Right ventricle myocardium inferior (tissue), 1 donor: ENCODE data around the gene CAMSAP1. TPM values are rescaled to one million over a fixed set of nuclear protein-coding genes. Genes with fewer than 3 reads are reported as not detected.

ENCODE experiments used
- ATAC-seq: fragments of 200-7000 bp; cut with Tn5 transposase; one replicate; pipeline ENCODE4 v1.9.1; 2020; ENCODE audit warnings: mild to moderate bottlenecking, moderate library complexity
- DNase-seq: peaks from one replicate; pipeline ENCODE4 v3.0.0; 2021; ENCODE audit errors: missing footprints
- intact Hi-C: fragments of 100-400 bp; cut with DNase I; formaldehyde crosslinking; loops from one replicate; pipeline ENCODE4 v1.11.0; 2022
- total RNA-seq: library from RNA; stranded (reverse); fragmentation: NEBNext Ultra II Directional; extraction: Animal tissue kit (Norgen Biotek cat#: 25700); gene quantifications from one replicate; pipeline ENCODE4 v1.2.1, GENCODE V29; 2021
- donor health status: DM: no; HTN: yes; CAD: no; lungs with severe emphysema.

Gene CAMSAP1
- total RNA-seq, 1 donor from 2014 or later = 17.6 TPM

DNA sequence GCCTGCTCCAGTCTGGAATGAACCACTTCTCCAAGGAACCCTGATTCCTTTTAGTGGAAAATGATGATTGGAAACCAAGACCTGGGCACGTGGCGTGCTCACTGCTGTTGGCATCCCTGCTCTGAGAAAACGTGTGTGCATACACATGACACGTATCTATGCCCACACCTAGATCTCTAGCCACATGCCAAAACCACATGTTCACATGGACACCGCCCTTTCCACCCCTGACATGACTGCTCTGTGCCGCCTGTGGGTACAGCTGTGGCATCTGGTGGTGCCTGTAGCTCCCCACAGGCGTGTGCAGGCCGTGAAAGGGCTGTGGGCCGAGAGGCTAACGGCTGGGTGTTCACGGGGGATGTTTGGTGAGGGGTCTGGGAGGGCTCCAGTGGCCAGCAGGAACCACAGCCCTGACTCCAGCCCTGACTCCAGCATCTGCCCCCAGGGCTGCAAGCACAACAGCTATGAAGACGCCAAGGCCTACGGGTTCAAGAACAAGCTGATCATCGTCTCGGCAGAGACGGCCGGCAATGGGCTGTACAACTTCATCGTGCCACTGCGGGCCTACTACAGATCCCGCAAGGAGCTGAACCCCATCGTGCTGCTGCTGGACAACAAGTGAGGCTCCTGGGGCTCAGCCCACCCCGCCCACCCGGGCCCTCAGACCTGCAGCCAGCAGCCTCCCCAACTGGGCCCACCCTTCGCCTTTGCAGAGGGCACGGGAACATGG is 130.3 kb downstream of the CAMSAP1 start:
- intact Hi-C loops = no loop called here
- ATAC-seq (no peak), DNase-seq (no peak)

DNA sequence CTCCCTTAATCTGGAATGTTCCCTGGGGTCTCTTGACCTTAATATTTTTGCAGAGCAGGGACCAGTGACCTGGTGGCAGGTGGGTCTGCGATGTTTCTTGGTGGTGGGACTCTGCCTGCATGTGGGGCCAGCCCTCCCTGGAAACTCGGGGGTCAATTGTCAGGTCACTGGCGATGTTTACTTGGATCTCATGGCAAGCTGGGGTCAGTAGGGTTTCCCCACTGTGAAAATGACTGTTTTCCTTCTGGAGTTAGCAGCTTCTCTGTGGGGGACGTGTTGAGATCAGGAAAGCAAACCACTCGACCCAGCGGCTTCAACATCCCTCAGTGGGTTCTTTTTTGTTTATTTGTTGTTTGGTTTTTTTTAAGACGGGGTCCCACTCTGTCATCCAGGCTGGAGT is 131.4 kb downstream of the CAMSAP1 start:
- intact Hi-C loops = no loop called here
- DNase-seq (no peak), ATAC-seq (no peak)

DNA sequence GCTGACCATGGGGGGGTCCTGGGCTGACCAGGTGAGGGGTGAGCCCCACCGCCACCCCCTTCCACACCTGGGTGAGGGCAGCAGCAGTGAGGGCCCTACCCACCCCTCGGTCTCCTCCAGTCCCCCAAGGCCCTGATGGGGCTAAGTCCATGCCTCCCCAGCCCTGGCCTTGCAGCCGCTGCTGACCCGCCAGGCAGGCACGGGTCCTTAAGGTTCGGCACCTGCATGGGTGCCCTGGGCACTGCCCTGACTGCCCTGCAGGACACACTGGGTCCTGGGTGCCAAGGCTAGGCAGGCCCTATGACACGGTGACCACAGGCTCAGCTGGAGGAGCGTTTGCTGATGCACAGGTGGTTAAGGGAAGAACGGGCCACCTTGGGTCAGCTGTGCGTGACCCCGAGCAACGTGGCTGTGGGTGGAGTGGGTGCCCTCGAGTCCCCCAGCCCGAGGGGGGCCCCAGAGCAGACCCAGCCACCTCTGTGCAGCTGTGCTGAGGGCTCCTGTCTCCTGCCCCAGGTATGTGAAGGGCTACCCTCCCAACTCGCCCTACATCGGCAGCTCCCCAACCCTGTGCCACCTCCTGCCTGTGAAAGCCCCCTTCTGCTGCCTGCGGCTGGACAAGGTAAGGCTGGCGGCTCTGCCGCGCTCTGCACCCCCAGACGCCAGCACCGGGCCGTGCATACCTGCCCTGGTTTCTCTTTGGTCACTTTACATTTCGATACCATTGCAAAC is 132.4 kb downstream of the CAMSAP1 start:
- intact Hi-C loops = no loop called here

DNA sequence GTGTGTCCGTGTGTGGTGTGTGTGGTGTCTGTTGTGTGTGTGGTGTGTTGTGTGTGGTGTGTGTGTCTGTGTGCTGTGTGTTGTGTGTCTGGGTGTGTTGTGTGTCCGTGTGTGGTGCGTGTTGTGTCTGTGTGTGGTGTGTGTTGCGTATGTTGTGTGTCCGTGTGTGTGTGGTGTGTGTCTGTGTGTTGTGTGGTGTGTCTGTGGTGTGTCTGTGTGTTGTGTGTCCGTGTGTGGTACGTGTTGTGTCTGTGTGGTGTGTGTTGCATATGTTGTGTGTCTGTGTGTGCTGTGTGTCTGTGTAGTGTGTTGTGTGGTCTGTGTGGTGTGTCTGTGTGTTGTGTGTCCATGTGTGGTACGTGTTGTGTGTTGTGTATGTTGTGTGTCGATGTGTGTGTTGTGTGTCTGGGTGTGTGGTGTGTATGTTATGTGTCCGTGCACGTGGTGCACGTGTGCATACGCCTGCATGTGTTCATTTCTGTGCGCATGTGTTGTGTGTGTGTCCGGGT is 133.1 kb downstream of the CAMSAP1 start:
- intact Hi-C loops = no loop called here
- DNase-seq (no peak), ATAC-seq (no peak)

More for the DNA sequence above, 132.4 kb downstream of the CAMSAP1 start:
- no peak for DNase-seq
- no peak for ATAC-seq

DNA sequence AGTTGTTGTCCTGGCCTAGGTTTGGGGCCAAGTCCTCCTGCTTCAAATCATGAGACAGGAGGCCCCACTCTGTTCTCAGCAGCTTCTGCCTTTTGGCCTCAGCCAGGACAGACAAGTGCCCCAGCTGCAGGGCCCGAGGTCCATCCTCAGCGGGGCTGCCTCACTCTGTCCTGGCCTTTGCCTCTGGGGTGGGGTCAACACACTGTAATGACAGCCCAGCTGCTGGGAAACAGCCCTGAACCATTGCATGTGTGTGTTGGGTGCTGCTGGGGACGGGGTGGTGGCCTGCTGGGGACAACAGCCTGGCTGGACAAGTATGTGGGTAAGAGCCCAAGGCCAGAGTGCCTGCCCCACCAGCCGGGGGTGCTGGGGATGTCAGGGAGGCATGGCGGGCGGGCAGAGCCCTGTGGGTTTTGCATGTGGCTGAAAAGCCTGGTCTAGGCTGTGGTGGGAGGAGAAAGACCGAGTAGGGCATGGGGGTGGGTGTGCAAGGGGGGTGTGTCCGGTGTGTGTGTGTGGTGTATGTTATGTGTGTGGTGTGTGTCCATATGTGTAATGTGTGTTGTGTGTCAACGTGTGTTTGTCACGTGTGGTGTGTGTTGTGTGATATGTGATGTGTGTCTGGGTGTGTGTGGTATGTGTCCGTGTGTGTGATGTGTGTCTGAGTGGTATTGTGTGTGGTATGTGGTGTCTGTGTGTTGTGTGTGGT is 133.7 kb downstream of the CAMSAP1 start:
- intact Hi-C loops = no loop called here
- DNase-seq = no peak
- no peak for ATAC-seq

DNA sequence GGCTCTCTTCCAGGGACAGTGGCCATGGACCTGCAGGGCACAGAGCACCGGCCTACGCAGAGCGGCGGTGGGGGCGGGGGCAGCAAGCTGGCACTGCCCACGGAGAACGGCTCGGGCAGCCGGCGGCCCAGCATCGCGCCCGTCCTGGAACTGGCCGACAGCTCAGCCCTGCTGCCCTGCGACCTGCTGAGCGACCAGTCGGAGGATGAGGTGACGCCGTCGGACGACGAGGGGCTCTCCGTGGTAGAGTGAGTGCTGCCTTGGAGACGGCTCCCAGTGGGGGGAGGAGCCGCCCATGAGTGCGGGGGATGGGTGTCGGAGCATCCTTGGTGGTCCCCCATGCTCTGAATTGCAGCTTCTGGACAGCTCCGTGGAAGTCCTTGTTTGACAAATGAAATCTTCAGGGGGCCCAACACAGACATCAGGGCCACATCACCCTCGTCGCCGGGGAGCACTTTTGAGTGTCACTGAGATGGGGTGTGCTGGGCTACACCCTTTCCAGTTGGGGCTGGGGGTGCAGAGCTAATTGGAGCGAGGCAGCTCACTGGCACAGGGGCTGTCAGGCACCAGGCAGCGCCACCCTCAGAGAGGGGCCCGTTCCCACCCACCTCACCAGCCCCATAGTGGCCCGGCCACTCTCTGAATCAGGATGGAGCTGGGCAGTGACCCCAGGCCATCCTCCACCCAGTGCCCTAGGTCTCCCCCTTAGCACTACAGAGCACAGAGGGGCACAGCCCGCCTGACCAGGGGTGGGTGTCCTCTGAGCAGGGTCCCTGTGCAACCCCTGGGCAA is 134.4 kb downstream of the CAMSAP1 start:
- DNase-seq (no peak), ATAC-seq (no peak)
- intact Hi-C loops = no loop called here

DNA sequence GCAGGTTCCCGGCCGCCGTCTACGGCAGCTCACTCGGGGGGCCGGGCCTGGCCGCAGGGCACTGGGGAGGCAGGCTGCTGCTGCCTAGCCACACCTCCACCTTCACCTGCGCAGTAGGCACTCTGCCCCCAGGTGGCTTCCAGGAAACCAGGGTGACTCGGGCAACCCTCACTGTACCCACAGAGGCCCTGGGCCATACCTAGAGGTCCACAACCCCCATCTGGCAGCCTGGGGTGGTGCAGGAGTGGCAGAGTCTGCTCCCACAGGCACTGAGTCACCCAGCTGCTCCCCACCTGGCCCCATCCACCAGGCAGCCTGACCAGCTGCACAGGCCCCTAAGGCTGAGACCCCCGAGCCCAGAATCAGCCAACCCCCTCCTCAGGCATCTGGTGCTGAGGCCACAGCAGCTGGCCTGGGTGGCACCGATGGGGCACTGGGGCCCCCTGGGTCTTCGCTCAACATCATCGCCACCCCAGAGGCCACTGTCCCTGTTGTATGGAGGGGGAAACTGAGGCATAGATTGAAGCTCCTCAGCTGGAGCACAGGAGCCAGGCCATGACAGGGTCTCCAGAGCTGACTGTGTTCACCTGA is 135.2 kb downstream of the CAMSAP1 start:
- intact Hi-C loops = no loop called here

DNA sequence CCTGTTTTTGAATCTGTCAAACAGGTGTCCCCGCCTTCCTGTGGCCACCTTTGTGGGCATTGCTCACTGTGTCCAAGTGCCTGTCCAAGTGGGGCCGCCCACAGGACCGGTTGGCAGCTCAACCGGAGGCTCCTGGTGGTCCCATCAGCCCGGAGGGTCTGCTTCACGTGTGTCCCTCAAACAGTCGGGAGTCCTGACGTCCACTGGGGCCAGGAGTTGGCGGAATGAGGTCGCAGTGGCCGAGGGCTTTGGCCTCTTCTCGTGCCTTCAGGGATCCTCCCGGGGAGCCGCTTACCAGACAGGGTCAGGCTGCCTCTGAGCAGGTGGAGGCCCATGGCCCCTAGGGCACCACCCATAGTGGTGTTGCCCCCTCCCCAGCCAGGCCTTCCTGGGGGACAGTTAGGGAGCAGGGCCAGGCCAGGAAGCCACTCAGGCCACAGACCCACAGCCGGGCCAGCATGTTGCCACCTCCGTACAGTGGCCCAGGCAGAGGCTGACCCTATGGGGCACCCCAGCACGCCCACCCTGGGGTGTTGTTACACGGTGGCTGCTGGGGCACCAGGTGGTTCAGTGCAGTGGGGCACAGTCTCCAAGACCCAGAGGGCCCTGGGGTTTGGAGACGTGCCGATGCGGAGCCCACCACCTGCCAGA is 135.8 kb downstream of the CAMSAP1 start:
- intact Hi-C loops = no loop called here
- ATAC-seq (no peak), DNase-seq (no peak)

More for the DNA sequence above, 135.2 kb downstream of the CAMSAP1 start:
- no peak for DNase-seq
- no peak for ATAC-seq

DNA sequence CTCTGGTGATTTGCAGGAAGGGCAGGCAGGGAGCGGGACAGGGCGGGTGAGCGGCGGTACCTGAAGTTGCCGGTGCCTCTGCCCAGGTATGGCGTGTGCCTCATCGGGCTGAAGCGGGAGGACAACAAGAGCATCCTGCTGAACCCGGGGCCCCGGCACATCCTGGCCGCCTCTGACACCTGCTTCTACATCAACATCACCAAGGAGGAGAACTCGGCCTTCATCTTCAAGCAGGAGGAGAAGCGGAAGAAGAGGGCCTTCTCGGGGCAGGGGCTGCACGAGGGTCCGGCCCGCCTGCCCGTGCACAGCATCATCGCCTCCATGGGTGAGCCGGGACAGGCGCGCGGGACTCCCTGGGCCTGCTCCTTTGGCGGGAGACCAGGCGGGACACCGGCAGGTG is 136.6 kb downstream of the CAMSAP1 start:
- ATAC-seq (no peak), DNase-seq (no peak)
- intact Hi-C loops = no loop called here

DNA sequence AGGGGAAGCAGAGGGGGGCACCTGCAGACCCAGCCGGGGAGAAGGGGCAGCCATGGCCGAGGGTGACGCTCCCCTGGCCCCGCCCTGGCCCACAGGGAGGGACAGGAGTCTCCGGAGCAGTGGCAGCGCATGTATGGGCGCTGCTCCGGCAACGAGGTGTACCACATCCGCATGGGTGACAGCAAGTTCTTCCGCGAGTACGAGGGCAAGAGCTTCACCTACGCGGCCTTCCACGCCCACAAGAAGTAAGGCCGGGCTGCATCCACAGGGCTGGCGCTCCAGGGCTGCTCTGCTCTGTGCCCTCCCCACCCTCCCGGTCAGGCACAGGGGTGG is 137.2 kb downstream of the CAMSAP1 start:
- DNase-seq (no peak), ATAC-seq (no peak)
- intact Hi-C loops = no loop called here

DNA sequence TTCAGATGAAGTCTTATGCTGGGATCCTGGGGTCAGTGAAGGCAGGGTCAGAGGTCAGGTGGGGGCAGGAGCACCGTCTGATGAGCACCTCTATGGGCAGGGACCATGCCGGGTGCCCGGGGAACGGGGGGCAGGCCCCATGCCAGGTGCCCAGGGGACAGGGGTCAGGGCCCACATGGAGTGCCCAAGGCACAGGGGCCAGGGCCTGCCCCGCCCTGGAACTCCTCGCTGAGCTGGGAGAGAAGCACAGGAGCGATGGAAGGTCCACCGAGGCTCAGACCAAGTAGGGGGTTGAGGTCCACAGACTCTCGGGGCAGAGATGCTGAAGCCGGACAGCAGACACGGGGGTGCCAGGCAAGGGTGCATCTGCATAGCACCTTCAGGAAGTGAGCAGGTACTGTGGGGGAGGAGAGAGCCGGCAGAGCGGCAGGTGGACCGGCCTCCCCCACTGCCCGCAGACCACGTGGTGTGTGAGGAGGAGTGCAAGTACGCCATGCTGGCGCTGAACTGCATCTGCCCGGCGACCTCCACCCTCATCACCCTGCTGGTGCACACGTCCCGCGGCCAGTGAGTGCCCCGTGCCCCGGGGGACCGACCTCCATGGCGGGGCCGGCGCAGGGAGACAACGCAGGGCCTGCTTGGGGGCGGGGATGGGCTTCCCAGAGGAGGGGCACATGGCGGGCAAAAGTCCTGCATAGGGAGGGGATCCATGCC is 137.7 kb downstream of the CAMSAP1 start:
- intact Hi-C loops = no loop called here
- no peak for DNase-seq
- no peak for ATAC-seq

DNA sequence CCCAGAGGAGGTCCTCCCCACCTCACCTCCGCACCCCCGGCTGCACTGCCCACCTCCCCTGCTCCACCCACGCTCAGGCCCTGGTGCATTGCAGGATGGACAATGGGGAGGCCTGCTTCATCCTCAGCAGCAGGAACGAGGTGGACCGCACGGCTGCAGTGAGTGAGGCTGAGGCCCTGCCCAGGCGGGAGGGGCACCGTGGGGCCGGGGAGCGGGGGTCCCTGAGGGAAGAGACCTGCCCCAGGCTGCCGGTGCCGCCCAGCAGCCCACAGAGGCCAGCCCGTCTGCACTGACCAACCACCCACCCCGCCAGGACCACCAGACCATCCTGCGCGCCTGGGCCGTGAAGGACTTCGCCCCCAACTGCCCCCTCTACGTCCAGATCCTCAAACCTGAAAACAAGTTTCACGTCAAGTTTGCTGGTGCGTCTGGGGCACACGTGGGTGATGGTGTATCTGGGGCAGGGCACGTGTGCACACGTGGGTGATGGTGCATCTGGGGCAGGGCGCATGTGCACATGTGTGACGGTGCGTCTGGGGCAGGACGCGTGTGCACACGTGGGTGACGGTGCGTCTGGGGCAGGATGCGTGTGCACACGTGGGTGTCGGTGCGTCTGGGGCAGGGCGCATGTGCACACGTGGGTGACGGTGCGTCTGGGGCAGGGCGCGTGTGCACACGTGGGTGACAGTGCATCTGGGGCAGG is 138.7 kb downstream of the CAMSAP1 start:
- intact Hi-C loops = no loop called here
- no peak for ATAC-seq
- no peak for DNase-seq

DNA sequence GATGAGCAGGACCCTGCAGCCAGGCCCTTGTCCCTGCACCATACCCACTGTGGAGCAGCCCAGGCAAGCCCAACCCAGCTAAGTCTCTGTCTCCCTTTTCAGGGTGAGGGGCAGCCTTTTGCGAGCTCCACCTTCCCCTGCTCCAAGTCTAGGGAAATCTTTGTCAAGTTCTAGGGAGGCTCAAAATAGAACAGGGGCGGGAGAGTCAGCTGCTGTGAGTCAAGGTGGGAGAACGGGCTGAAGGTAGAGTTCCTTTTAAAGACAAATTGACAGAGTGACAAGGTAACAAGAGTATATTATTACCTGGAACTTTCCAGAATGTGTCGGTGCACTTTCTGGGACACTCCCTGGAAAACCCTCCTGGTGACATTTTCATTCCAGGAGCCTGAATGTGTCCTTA is 140.6 kb downstream of the CAMSAP1 start:
- ATAC-seq (no peak), DNase-seq (no peak)
- intact Hi-C loops = no loop called here

DNA sequence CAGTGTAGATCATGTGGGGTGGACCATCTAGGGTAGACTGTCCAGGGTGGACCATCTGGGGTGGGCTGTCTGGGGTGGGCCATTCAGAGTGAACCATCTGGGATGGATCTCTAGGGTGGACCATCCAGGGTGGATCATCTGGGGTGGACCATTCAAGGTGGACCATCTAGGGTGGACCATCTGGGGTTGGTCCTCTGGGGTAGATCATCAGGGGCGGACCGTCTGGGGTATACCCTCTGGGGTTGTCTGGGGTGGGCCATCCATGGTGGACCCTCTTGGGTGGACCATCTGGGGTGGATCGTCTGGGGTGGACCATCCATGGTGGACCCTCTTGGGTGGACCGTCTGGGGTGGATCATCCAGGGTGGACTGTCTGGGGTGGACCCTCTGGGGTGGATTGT is 141.1 kb downstream of the CAMSAP1 start:
- intact Hi-C loops = no loop called here
- DNase-seq (no peak), ATAC-seq (no peak)

DNA sequence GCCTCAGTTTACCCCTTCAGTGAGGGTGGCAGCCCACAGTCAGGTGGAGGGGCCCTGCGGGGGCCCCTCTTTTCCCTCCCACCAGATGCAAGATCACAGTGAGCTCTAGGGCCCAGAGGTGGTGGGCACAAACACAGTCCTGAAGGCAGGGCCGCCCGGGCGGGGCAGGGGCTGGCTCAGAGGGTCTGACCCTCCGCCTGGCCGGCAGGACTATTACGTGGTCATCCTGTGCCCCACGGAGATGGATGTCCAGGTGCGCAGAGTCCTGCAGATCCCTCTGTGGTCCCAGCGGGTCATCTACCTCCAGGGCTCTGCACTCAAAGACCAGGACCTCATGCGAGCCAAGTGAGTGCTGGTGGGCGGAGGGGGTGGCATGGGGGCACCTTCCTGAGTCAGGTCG is 141.9 kb downstream of the CAMSAP1 start:
- no peak for DNase-seq
- no peak for ATAC-seq
- intact Hi-C loops = no loop called here

DNA sequence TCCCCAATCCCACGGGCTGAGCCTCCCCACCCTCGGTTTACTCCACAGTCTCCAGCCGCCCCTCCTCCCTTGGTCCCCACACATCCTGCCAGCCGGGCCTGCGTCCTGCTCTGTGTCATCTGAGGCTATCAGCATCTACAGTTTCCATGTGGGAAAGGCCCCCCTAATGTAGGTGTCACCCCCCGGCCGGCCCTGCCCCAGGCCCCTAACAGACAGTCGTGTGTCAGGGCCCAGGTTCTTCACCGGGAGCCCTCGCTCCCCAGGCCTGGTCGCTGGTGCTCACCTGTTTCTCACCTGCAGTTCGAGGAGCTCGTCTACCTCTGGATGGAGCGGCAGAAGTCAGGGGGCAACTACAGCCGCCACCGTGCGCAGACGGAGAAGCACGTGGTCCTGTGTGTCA is 142.6 kb downstream of the CAMSAP1 start:
- intact Hi-C loops = no loop called here

More for the DNA sequence above, 142.6 kb downstream of the CAMSAP1 start:
- ATAC-seq (no peak), DNase-seq (no peak)
